ENCODE results near the gene ALKAL2.

The ALKAL2 gene

DNA sequence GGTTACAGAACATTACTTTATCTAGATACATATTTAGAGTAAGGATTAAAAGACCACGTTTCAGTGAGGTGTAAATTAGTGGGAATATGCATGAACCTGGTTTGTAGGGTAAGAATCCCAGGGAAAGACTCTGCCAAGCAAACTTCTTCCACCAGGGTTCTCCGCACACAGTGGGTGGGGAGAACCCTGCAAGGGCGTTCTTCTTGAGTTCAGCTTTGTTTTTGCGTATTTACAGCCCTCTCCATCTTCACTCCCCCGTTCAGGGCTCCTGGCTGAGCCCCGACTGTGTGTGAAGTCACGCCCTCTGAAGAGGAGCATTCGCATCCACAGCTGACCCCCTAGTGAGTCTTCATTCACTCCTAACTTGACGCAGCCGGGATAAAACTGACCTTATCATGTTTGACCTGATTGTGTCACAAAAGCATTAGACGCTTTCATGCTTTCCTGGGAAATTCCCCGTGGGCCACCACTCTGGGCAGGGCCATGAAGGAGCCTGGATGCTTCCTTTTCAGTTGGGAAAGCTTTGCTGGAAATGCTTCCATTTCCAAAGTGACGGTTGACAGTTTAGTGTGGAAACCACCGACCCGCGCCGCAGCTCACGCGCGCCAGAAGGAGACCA lies 1.0 kb downstream of the ALKAL2 start:
- no peak overlapping the region for H3K4me3 ChIP-seq (ENCODE audit: insufficient read depth, low read length, poor library complexity, severe bottlenecking)
- no peaks in the 10 kb centered on the region for H3K36me3 ChIP-seq (ENCODE audit: low read length)
- H3K27ac ChIP-seq (ENCODE audit: low read depth, low read length) = no peak overlapping the region
- no peaks in the 10 kb centered on the region for H3F3A ChIP-seq (ENCODE audit: insufficient read depth)
- H2AFZ ChIP-seq (ENCODE audit: low read depth, low read length, severe bottlenecking) = no peak overlapping the region
- H3K9me3 ChIP-seq (ENCODE audit: insufficient read depth, low read length) = no peaks in the 10 kb centered on the region
- no peaks in the 10 kb centered on the region for H3K27me3 ChIP-seq (ENCODE audit: low read length)
- no peaks in the 10 kb centered on the region for H4K20me1 ChIP-seq (ENCODE audit: low read depth, low read length)
- no peaks in the 10 kb centered on the region for H3K9me2 ChIP-seq (replicated peaks; ENCODE audit: insufficient read depth, low read length)
- TF ChIP-seq EZH2phosphoT487 (conservative IDR thresholded peaks at IDR 0.05; ENCODE audit: low read length) = no peak
- TF ChIP-seq, protein P1, sequence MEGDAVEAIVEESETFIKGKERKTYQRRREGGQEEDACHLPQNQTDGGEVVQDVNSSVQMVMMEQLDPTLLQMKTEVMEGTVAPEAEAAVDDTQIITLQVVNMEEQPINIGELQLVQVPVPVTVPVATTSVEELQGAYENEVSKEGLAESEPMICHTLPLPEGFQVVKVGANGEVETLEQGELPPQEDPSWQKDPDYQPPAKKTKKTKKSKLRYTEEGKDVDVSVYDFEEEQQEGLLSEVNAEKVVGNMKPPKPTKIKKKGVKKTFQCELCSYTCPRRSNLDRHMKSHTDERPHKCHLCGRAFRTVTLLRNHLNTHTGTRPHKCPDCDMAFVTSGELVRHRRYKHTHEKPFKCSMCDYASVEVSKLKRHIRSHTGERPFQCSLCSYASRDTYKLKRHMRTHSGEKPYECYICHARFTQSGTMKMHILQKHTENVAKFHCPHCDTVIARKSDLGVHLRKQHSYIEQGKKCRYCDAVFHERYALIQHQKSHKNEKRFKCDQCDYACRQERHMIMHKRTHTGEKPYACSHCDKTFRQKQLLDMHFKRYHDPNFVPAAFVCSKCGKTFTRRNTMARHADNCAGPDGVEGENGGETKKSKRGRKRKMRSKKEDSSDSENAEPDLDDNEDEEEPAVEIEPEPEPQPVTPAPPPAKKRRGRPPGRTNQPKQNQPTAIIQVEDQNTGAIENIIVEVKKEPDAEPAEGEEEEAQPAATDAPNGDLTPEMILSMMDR (IDR thresholded peaks at IDR 0.05; ENCODE audit: insufficient read depth, low read length, poor library complexity, severe bottlenecking) = no peak
- H3K79me2 ChIP-seq (ENCODE audit: insufficient read depth, low read length) = no peaks in the 10 kb centered on the region
- no peak overlapping the region for H3K9ac ChIP-seq (ENCODE audit: low read length)
- no peak overlapping the region for H3K4me2 ChIP-seq (ENCODE audit: low read depth, low read length, poor library complexity, severe bottlenecking)

DNA sequence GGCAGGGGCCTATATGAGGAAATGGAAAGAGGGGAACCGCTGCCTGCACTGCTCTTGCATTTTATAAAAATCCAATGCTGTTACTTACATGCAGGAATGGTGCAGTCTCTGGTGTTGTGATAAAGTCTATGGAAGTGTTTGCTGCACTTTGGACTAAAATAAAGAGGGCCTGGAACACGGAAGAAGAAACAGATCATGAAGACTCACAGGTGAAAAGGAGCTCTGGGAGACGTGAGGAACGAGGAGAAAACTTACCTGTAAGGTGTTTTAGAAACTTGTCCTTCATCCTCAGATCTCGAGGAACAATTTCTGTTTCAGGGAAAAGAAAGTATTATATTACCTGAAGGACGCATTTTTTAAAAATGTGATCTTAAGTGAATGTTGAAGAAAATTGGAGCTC lies 1.9 kb downstream of the ALKAL2 start:
- H3K4me3 ChIP-seq (ENCODE audit: insufficient read depth, low read length, poor library complexity, severe bottlenecking) = no peak overlapping the region
- no peaks in the 10 kb centered on the region for H4K20me1 ChIP-seq (ENCODE audit: low read depth, low read length)
- H3K9me2 ChIP-seq (replicated peaks; ENCODE audit: insufficient read depth, low read length) = no peaks in the 10 kb centered on the region
- H3K27ac ChIP-seq (ENCODE audit: low read depth, low read length) = no peak overlapping the region
- H3K9me3 ChIP-seq (ENCODE audit: insufficient read depth, low read length) = no peaks in the 10 kb centered on the region
- no peaks in the 10 kb centered on the region for H3K36me3 ChIP-seq (ENCODE audit: low read length)
- TF ChIP-seq, protein P1 (IDR thresholded peaks at IDR 0.05; ENCODE audit: insufficient read depth, low read length, poor library complexity, severe bottlenecking) = no peak
- TF ChIP-seq EZH2phosphoT487 (conservative IDR thresholded peaks at IDR 0.05; ENCODE audit: low read length) = no peak
- no peak overlapping the region for H2AFZ ChIP-seq (ENCODE audit: low read depth, low read length, severe bottlenecking)
- H3K4me2 ChIP-seq (ENCODE audit: low read depth, low read length, poor library complexity, severe bottlenecking) = no peak overlapping the region
- no peaks in the 10 kb centered on the region for H3K27me3 ChIP-seq (ENCODE audit: low read length)
- H3K79me2 ChIP-seq (ENCODE audit: insufficient read depth, low read length) = no peaks in the 10 kb centered on the region
- no peak overlapping the region for H3K9ac ChIP-seq (ENCODE audit: low read length)
- H3F3A ChIP-seq (ENCODE audit: insufficient read depth) = no peaks in the 10 kb centered on the region

DNA sequence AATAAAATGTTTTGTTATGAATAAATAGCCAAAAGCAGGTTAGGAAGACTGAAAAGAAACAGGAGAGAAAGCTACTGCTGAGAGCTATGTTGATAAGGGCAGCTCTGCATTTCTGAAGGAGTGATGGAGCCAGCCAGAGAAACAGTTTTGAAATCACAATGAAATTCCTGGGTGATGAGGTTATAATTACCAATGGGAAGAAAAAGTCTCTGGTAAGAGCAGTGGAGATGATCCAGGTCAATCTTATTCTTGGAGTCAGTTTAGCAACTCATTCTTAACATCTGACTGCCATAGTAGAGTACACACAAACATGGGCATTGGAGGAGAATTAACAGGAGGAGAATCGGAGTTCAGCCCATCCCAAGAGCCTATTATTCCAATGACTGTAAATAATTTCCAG lies 2.4 kb downstream of the ALKAL2 start:
- Histone ChIP-seq H2AFZ (ENCODE audit: low read depth, low read length, severe bottlenecking) (no peak overlapping the region), H3K27me3 (ENCODE audit: low read length) (no peaks in the 10 kb centered on the region), H3K27ac (ENCODE audit: low read depth, low read length) (no peak overlapping the region), H3K4me3 (ENCODE audit: insufficient read depth, low read length, poor library complexity, severe bottlenecking) (no peak overlapping the region), H3K79me2 (ENCODE audit: insufficient read depth, low read length) (no peaks in the 10 kb centered on the region), H3K4me2 (ENCODE audit: low read depth, low read length, poor library complexity, severe bottlenecking) (no peak overlapping the region), H3K36me3 (ENCODE audit: low read length) (no peaks in the 10 kb centered on the region), H3F3A (ENCODE audit: insufficient read depth) (no peaks in the 10 kb centered on the region), H4K20me1 (ENCODE audit: low read depth, low read length) (no peaks in the 10 kb centered on the region), H3K9ac (ENCODE audit: low read length) (no peak overlapping the region), H3K9me2 (replicated peaks; ENCODE audit: insufficient read depth, low read length) (no peaks in the 10 kb centered on the region), H3K9me3 (ENCODE audit: insufficient read depth, low read length) (no peaks in the 10 kb centered on the region)
- TF ChIP-seq, protein P1 (IDR thresholded peaks at IDR 0.05; ENCODE audit: insufficient read depth, low read length, poor library complexity, severe bottlenecking) = no peak
- no peak for TF ChIP-seq EZH2phosphoT487 (conservative IDR thresholded peaks at IDR 0.05; ENCODE audit: low read length)

All from SU-DHL-6 (cell line).